ENCODE data around the gene ISG15. TPM values are rescaled to one million over a fixed set of nuclear protein-coding genes. Genes with fewer than 3 reads are reported as not detected.

Gene ISG15
- total and polyA plus RNA-seq, 2 of the 13 experiments (the other 11 are each of a cell fraction or from before 2014, with no cell fraction given) = 42.1 to 54.9 TPM

GRCh38 chr1:1019122-1019999 is 6.1 kb downstream of the ISG15 start (continued):
- no peak for TF ChIP-seq POGK (CRISPR knock-in tag; conservative IDR thresholded peaks at IDR 0.05)
- no peak for TF ChIP-seq ZNF251 (CRISPR knock-in tag; IDR thresholded peaks at IDR 0.05)
- no peak for TF ChIP-seq ISX (CRISPR knock-in tag; conservative IDR thresholded peaks at IDR 0.05)
- peak; percentile 72; the same call in 1 of the 2 replicates for TF ChIP-seq HINFP (CRISPR knock-in tag; IDR thresholded peaks at IDR 0.05; ENCODE audit: low read depth)
- 0 out of 2 replicates have a peak, but pooled peaks have one; percentile 9 for TF ChIP-seq ZFY (CRISPR knock-in tag; IDR thresholded peaks at IDR 0.05)
- peak; percentile 62; the same call in 1 of the 2 replicates for TF ChIP-seq SIN3A (IDR thresholded peaks at IDR 0.05; ENCODE audit: borderline replicate concordance, low read depth, low read length)
- TF ChIP-seq ZMYM2 (CRISPR knock-in tag; IDR thresholded peaks at IDR 0.05) = peak; percentile 69; the same call in 1 of the 2 replicates
- no peak for TF ChIP-seq NR1H2 (CRISPR knock-in tag; IDR thresholded peaks at IDR 0.05; ENCODE audit: borderline replicate concordance, low read depth)
- no peak for TF ChIP-seq MAX (IDR thresholded peaks at IDR 0.05)
- TF ChIP-seq NFATC3 (CRISPR knock-in tag; IDR thresholded peaks at IDR 0.05) = no peak
- no peak for TF ChIP-seq GABPA (IDR thresholded peaks at IDR 0.05; ENCODE audit: low read depth, low read length)
- TF ChIP-seq GABPA (CRISPR knock-in tag; IDR thresholded peaks at IDR 0.05; ENCODE audit: low read depth) = peak; percentile 72
- no peak for TF ChIP-seq CENPT (CRISPR knock-in tag; IDR thresholded peaks at IDR 0.05; ENCODE audit: low read depth)
- no peak for TF ChIP-seq CHD2 (IDR thresholded peaks at IDR 0.05; ENCODE audit: low read depth, low read length)
- peak; percentile 55; the same call in 1 of the 2 replicates for TF ChIP-seq KDM2A (CRISPR knock-in tag; IDR thresholded peaks at IDR 0.05; ENCODE audit: borderline replicate concordance, low read depth)
- TF ChIP-seq MNT (IDR thresholded peaks at IDR 0.05) = no peak
- peak; percentile 77 for TF ChIP-seq HNF1A (IDR thresholded peaks at IDR 0.05; ENCODE audit: low read depth)
- peak; percentile 85 for TF ChIP-seq HNF1A (CRISPR knock-in tag; IDR thresholded peaks at IDR 0.05; ENCODE audit: borderline replicate concordance)
- no peak for TF ChIP-seq KAT7 (CRISPR knock-in tag; IDR thresholded peaks at IDR 0.05; ENCODE audit: borderline replicate concordance)

All from HepG2 (cell line).